ENCODE results near the gene SGSM2.
"Not testable (repeated sequence)": the region's sequence is repeated elsewhere in the genome, so short reads cannot be mapped to it uniquely, and the experiment has no call there.

SGSM2 gene

GRCh38 chr17:2299756-2300155 is 37.5 kb upstream of the SGSM2 start:
- in situ Hi-C loops (cut with HindIII; ENCODE audit: low sequenced_read_pairs), result no loop called here
- no peak for TF ChIP-seq CTCF (IDR thresholded peaks at IDR 0.05; ENCODE audit: low read depth, low read length, missing control alignments)
- DNase-seq (ENCODE audit: low read depth), result no peak
- no peak overlapping the region for H3K4me3 ChIP-seq (ENCODE audit: low read depth, low read length)

GRCh38 chr17:2302778-2303203 is 34.5 kb upstream of the SGSM2 start:
- H3K4me3 ChIP-seq (ENCODE audit: low read depth, low read length), result peak overlapping the region; percentile 77
- no peak for DNase-seq (ENCODE audit: low read depth)
- no peak for TF ChIP-seq CTCF (IDR thresholded peaks at IDR 0.05; ENCODE audit: low read depth, low read length, missing control alignments)
- in situ Hi-C loops (cut with HindIII; ENCODE audit: low sequenced_read_pairs), result no loop called here

- DNase-seq (ENCODE audit: low read depth), result peak; percentile 67
- TF ChIP-seq CTCF (IDR thresholded peaks at IDR 0.05; ENCODE audit: low read depth, low read length, missing control alignments), result no peak
- in situ Hi-C loops (cut with HindIII; ENCODE audit: low sequenced_read_pairs), result no loop called here
- peak within 1 kb of the TSS; percentile 77 for H3K4me3 ChIP-seq (ENCODE audit: low read depth, low read length)
These were observed 33.8 kb upstream of the SGSM2 start, which contains the start of the genes SMG6 and SRR for GRCh38 chr17:2303204-2304188. Gene SMG6, minus strand, starts transcription at chr17:2303785. Its CDS starts 65 bp downstream, at chr17:2303720. Gene SRR, plus strand, starts transcription at chr17:2303950. Its CDS starts 11,611 bp downstream, at chr17:2315561.

DNA sequence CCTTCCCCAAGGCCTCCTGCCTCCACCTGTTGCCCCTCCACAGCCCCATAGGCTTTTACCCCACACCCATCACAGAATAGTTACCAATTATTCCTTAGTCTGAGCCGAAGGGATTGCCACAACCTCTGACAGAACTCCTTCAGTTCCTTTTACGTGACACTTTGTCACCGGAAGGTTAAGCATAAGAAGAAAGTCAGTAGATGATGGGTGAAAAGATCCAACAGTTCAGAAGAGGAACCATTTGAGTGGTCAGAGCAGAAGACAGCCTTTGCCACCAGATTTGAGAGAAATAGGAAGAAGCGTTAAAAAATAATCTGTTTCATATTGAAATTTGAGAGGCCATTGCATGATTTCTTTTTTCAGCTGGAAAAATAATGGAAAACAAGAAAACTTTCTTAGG is 32.4 kb upstream of the SGSM2 start:
- DNase-seq (ENCODE audit: low read depth), result no peak
- no peak for TF ChIP-seq CTCF (IDR thresholded peaks at IDR 0.05; ENCODE audit: low read depth, low read length, missing control alignments)
- in situ Hi-C loops (cut with HindIII; ENCODE audit: low sequenced_read_pairs), result no loop called here
- no peak overlapping the region for H3K4me3 ChIP-seq (ENCODE audit: low read depth, low read length)

DNA sequence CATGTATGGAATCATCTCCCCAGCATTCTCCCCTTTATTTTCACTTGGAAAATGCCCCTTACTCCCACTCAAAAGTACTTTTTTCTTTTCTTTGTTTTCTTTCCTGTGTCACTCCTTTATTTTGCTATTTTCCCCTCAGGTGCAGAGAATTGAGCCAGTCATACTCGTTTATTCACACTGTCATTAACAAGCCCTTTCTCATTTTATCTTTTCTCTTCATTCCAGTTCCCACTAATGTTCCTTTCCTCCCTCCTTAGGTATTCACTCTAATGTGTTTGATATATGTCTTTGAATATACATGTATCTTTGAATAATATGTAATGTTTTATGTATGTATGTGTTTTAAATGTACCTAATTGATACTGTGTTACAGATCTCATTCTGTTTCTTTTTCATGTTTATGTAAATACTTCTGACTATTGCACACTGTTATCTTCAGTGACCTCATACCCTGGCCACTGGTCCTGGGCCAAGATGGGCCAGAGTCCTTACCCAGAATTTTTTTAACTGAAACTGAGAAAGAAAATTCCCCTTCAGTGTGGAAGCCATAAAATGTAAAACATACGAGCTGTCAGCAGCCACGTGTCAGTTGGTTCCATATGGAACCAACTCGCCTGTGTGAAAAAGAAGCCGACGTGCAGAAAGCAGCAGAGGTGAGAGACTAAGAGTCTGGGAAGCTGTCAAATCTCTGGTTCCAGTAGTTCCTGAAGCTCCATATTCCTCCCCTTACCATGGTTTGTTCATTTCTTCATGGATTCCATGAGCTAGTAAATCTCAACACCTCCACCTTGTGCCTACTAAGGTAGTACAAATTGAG is 27.8 kb upstream of the SGSM2 start:
- in situ Hi-C loops (cut with HindIII; ENCODE audit: low sequenced_read_pairs), result no loop called here
- DNase-seq (ENCODE audit: low read depth), result no peak
- TF ChIP-seq CTCF (IDR thresholded peaks at IDR 0.05; ENCODE audit: low read depth, low read length, missing control alignments), result no peak
- no peak overlapping the region for H3K4me3 ChIP-seq (ENCODE audit: low read depth, low read length)

GRCh38 chr17:2312736-2313135 is 24.6 kb upstream of the SGSM2 start:
- no peak for TF ChIP-seq CTCF (IDR thresholded peaks at IDR 0.05; ENCODE audit: low read depth, low read length, missing control alignments)
- in situ Hi-C loops (cut with HindIII; ENCODE audit: low sequenced_read_pairs), result no loop called here
- no peak for DNase-seq (ENCODE audit: low read depth)
- H3K4me3 ChIP-seq (ENCODE audit: low read depth, low read length), result no peak overlapping the region

DNA sequence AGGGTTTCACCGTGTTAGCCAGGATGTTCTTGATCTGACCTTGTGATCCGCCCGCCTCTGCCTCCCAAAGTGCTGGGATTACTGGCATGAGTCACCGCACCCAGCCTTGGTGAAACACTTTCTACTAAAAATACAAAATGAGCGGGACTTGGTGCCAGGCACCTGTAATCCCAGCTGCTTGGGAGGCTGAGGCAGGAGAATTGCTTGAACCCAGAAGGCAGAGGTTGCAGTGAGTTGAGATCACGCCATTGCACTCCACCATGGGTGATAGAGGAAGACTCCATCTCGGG is 20.4 kb upstream of the SGSM2 start:
- in situ Hi-C loops (cut with HindIII; ENCODE audit: low sequenced_read_pairs); DNase-seq (ENCODE audit: low read depth); H3K4me3 ChIP-seq (ENCODE audit: low read depth, low read length): not testable (repeated sequence)
